Activated CD8-positive, alpha-beta T cell treated with anti-CD3 and anti-CD28 coated beads, Interleukin-2, amount 10 ng/mL, durations not matched to agents 7 days and 5 days (primary cell): ENCODE data around the gene ALDH18A1. TPM values are rescaled to one million over a fixed set of nuclear protein-coding genes. Genes with fewer than 3 reads are reported as not detected.

Experiments
- ATAC-seq: fragments of 150-1000 bp; cut with Tn5 transposase; one replicate; pipeline ENCODE4 v1.10.0; 2021; ENCODE audit warnings: moderate library complexity
- CTCF ChIA-PET: fragments of 350-600 bp; sonication (Branson Sonifier 250); formaldehyde crosslinking; loops from one replicate; lab custom pipeline; 2021; ENCODE audit warnings: antibody characterized with exemption; lab: Charles Lee
- POLR2A ChIA-PET: fragments of 350-600 bp; sonication (Branson Sonifier 250); formaldehyde crosslinking; loops from one replicate; lab custom pipeline; 2021; ENCODE audit warnings: antibody characterized with exemption; lab: Charles Lee
- DNase-seq: peaks from one replicate; pipeline ENCODE4 v3.0.0-alpha.2; 2020
- H3K27ac Mint-ChIP-seq: one replicate; pipeline ENCODE4 v1.8.0; 2021; ENCODE audit warnings: mild to moderate bottlenecking, mixed read lengths
- H3K27me3 Mint-ChIP-seq: one replicate; pipeline ENCODE4 v1.8.0; 2021; ENCODE audit warnings: low read depth, mixed read lengths
- H3K36me3 Mint-ChIP-seq: one replicate; pipeline ENCODE4 v1.8.0; 2021; ENCODE audit warnings: low read depth, mixed read lengths
- H3K4me1 Mint-ChIP-seq: one replicate; pipeline ENCODE4 v1.8.0; 2021; ENCODE audit warnings: low read depth, mixed read lengths
- H3K4me3 Mint-ChIP-seq: one replicate; pipeline ENCODE4 v1.8.0; 2021; ENCODE audit warnings: mild to moderate bottlenecking, mixed read lengths
- H3K9me3 Mint-ChIP-seq: one replicate; pipeline ENCODE4 v1.8.0; 2022; ENCODE audit warnings: mixed read lengths; ENCODE audit not compliant: insufficient read depth
- total RNA-seq, 2 experiments: library from RNA; stranded (reverse); gene quantifications; one replicate each; pipeline ENCODE4 v1.2.3, GENCODE V29; 2021

The ALDH18A1 gene
- total RNA-seq, 2 experiments from 2014 or later = 62.3 to 63.9 TPM

DNA sequence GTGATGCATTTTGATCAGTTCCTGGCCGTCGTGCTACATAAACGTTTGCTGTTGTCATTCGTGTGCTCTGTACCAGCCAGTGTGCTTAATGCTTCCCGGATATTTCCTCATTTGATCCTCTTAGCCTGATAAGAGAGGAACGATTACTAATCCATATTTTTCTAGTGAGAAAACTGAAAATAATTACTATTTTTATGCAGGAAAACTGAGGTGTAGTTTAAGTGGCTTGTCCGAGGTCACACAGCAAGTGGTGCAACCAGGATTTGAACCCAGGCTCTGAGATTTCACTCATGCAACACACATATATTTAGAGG is 94.7 kb downstream of the ALDH18A1 start:
- Mint-ChIP-seq H3K36me3 (no peaks in the 10 kb centered on the region), H3K4me3 (peak overlapping the region; percentile 70), H3K27ac (no peak overlapping the region), H3K27me3 (peaks cover 32% of the 10 kb centered on the region), H3K4me1 (peaks cover 18% of the 10 kb centered on the region), H3K9me3 (no peaks in the 10 kb centered on the region)
- no peak for ATAC-seq
- ChIA-PET POLR2A (no interaction called here), CTCF (no interaction called here)
- no peak for DNase-seq

DNA sequence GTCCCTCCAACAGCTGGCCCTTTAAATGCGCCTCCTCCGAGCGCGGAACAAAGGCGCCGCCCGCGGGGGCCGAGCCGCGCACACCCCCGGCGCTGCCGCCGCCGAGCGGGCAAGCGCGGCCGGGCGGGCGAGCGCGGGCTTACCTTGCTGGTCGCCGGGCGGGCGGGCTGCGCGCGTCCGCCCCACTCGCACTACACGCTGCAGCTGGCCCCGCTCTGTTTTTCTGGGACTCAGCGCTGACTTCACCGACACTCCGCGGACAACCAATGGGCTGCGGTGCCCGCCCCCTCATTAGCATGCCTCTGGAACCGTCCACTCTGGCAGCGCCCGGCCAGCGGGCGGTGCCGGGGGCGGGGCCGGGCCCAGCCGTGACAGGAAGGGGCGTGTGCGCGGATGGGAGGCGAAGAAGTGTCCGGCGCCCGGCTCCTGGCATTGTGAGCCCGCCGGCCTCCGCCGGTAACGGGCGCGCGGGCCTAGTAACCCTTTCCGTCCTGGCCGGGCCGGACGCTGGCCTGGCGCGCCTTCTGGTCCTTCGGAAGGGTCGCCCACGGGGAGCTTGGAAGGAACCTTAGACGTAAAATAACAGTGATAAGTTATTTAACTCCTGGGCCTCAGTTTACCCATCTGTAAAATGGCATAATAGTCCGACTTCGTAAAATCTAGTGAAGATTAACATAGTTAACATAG is 95.2 kb downstream of the ALDH18A1 start, which contains the start of gene SORBS1:
SORBS1 (minus strand) TSS at position 195 of the 687 bp plus-strand sequence. CDS start 120,236 bp downstream, outside the sequence.
- peak; percentile 100 for ATAC-seq
- Mint-ChIP-seq H3K4me1 (peaks cover 18% of the 10 kb centered on the region), H3K27ac (peak within 1 kb of the TSS; percentile 86), H3K27me3 (peaks cover 32% of the 10 kb centered on the region), H3K4me3 (peak within 1 kb of the TSS; percentile 98), H3K36me3 (no peaks in the 10 kb centered on the region), H3K9me3 (no peaks in the 10 kb centered on the region)
- ChIA-PET CTCF (no interaction called here), POLR2A (no interaction called here)
- DNase-seq = peak; percentile 94

DNA sequence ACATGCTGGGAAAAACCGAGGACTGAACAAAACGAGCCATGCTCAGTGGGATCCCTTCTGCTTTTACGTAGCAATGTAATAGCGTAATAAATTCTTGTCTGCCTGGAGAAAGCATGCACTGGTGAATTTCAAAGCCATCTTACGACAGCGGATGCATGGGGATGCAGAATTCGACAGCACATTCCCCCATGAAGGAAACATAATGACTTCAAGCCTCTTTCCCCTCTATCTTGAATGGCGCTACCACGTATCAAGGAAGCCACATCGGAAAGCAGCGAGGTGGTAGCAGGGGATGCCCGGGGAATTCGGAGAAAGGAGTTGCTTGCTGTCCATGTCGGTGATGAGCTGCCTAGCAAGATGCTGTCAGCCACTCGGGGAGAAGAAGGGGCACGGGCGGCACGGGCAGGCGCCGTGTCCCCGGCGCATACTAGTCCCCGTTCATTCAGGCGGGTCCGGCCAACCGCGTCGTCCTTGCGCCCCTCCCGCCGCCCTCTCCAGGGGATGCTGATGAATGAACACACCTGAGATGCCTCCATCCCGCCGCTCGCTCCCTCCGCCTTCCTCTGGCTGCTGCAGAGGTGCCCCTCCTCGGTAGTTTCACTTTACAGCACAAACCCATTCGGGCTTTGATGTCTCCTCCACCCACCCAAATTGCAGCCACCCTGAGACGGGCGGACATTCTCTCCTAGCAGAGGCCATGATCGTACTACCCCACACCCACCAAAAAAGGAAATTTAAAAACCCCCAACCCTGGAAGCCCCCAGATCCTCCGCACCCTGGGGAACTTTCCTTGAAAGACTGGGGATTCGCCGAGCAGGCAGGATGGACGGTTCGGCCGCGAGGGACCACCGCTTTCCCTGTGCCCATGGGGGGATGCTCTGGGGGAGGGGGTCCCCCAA is 96.0 kb downstream of the ALDH18A1 start:
- ChIA-PET CTCF (no interaction called here), POLR2A (no interaction called here)
- peak overlapping the region; percentile 86 for H3K27ac Mint-ChIP-seq
- peaks cover 30% of the 10 kb centered on the region for H3K27me3 Mint-ChIP-seq
- DNase-seq (peak; percentile 59), ATAC-seq (peak; percentile 47)
- peaks cover 18% of the 10 kb centered on the region for H3K4me1 Mint-ChIP-seq
- H3K36me3 Mint-ChIP-seq = no peaks in the 10 kb centered on the region
- peak overlapping the region; percentile 98 for H3K4me3 Mint-ChIP-seq
- no peaks in the 10 kb centered on the region for H3K9me3 Mint-ChIP-seq

DNA sequence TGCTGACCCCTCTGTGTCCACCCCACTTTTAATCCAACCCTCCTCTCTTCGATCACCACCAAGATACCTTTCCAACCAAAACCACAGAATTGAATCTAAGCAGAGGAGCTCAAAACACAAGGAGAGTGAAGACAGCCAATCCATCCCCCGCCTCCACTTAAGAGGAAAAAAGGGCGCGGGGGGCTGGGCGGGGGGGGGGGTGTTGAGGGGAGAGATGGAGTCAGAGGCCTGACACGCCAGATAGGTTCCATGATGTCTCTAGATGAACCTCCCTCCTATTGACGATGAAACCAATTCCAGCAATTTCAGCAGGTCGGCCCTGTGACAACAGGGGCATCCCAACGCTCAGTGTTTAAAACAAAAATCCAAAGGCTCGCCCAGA is 96.6 kb downstream of the ALDH18A1 start:
- ATAC-seq (no peak), DNase-seq (no peak)
- H3K9me3 Mint-ChIP-seq = no peaks in the 10 kb centered on the region
- peaks cover 25% of the 10 kb centered on the region for H3K27me3 Mint-ChIP-seq
- no peaks in the 10 kb centered on the region for H3K36me3 Mint-ChIP-seq
- ChIA-PET POLR2A (no interaction called here), CTCF (no interaction called here)
- H3K4me1 Mint-ChIP-seq = peaks cover 18% of the 10 kb centered on the region
- H3K4me3 Mint-ChIP-seq = peak overlapping the region; percentile 98
- H3K27ac Mint-ChIP-seq = no peak overlapping the region

DNA sequence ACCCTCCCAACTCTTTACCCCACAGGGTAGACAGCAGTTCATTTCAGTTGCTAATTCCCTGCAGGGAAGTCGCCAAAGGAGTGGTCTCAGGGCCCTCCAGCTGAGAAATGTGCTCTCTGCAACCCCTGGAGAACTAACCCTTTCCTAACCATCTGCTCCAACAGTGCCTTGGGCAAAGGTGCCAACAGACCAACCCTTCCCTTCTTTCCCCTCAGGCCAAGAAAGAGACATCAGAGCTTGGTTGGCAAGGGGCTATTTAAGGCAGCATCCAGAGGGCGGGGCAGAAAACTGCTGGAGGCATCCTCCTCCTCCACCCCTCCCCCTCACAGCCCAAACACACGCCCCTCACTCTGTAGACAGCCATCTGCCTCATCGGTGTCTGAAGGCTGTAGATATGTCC is 97.0 kb downstream of the ALDH18A1 start:
- peaks cover 23% of the 10 kb centered on the region for H3K27me3 Mint-ChIP-seq
- ChIA-PET CTCF (no interaction called here), POLR2A (no interaction called here)
- peak overlapping the region; percentile 21 for H3K4me3 Mint-ChIP-seq
- ATAC-seq (no peak), DNase-seq (no peak)
- H3K9me3 Mint-ChIP-seq = no peaks in the 10 kb centered on the region
- peaks cover 18% of the 10 kb centered on the region for H3K4me1 Mint-ChIP-seq
- H3K36me3 Mint-ChIP-seq = no peaks in the 10 kb centered on the region
- no peak overlapping the region for H3K27ac Mint-ChIP-seq

DNA sequence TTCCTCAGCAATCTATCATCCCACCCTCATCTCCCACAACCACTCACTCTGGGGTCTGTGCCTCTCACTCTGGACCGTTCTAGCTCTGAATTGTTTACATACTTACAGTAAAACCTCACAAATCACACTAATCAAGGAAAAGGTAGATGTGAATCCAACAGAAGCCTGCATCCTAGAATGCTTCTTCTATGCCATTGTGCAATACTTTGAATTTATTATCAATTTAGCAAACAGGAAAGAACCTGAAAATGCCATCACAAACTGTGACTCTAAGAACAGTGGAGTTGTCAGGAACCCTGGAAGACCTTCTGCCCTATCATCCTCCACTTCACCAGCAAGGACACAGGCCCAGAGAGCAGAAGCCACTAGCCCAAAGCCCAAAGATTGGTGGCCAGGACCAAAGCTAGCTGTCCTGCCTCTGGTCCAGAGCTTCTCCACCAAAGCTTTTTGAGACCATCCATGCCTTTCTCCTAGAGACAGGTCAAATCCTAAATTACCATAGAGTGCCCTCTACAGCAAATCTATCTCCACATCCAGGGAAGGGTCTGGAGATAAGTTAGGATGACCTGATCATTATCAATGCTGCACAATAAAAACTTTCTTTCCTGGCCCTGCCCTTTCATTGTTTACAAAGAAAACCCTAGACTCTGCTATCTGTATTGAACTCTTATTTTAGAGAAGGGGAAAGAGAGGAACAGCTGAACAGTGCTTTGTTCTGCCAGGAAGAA is 97.8 kb downstream of the ALDH18A1 start:
- Mint-ChIP-seq H3K27ac (no peak overlapping the region), H3K9me3 (no peaks in the 10 kb centered on the region), H3K4me1 (peaks cover 18% of the 10 kb centered on the region), H3K36me3 (no peaks in the 10 kb centered on the region), H3K4me3 (no peak overlapping the region), H3K27me3 (peaks cover 22% of the 10 kb centered on the region)
- CTCF ChIA-PET = interaction anchor here (0.6 kb wide), 1 partner anchor 112 kb away, joined by 3 read pairs; no protein-coding TSS in a partner anchor
- DNase-seq = no peak
- POLR2A ChIA-PET = no interaction called here
- no peak for ATAC-seq

DNA sequence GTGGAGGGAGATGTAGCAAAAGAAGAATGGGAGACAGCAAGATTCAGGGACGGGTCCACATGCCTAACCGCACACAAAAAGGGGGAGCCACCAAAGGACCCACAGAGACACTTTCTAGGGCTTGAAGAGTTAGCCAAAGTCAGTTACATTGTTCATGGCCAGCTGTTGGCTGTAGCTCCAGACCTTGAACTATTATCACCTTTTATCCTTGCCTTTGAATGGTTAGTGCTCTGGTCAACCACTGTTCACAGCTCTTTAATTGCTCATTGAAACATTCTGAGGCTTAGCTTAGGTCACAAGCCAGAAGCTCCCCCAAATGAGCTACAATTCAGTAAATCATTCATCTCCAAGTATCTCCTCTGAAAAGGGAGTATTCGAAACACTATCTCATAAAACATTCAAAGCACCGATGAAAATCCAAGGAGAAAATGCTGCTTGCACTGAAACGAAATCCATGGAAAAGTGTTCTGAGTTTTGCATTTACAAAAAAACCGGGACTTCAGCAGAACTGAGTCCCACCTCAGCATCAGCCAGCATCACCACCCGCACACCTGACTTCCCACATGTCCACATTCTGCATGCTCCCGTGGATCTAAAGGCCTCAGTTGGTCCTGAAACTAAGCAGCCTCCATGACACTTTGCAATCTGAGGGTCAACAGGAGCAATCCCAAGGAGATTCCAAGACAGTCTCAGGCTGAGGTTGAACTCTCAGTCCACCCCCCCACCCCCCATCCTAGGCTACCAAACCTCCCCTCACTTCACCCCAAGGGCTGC is 99.3 kb downstream of the ALDH18A1 start:
- CTCF ChIA-PET = interaction anchor here (1.0 kb wide), 1 partner anchor 285 kb away, joined by 3 read pairs; no protein-coding TSS in a partner anchor
- peaks cover 21% of the 10 kb centered on the region for H3K27me3 Mint-ChIP-seq
- no peak for ATAC-seq

More for the DNA sequence above, 99.3 kb downstream of the ALDH18A1 start:
- no peak overlapping the region for H3K4me3 Mint-ChIP-seq
- DNase-seq = no peak
- no peaks in the 10 kb centered on the region for H3K9me3 Mint-ChIP-seq
- H3K4me1 Mint-ChIP-seq = peaks cover 18% of the 10 kb centered on the region
- POLR2A ChIA-PET = no interaction called here
- no peaks in the 10 kb centered on the region for H3K36me3 Mint-ChIP-seq
- no peak overlapping the region for H3K27ac Mint-ChIP-seq

Other genes starting within 250 kb of the ALDH18A1 start
- gene SORBS1, start 95.3 kb downstream of the ALDH18A1 start, total RNA-seq = under 1 TPM; 0.24 to 0.47 TPM
- gene TCTN3, start 37.2 kb upstream of the ALDH18A1 start, total RNA-seq = 10 to 100 TPM; 19.5 to 20.4 TPM
- gene ENTPD1, start 99.5 kb upstream of the ALDH18A1 start, total RNA-seq = 10 to 100 TPM; 14.2 to 14.9 TPM